HepG2 (cell line): ENCODE measurements around the gene TRIM37. TPM values are rescaled to one million over a fixed set of nuclear protein-coding genes. Genes with fewer than 3 reads are reported as not detected.
A peak's percentile ranks its signal among the peaks of the same experiment; 100 is the strongest.

Experiments used
- ATAC-seq: fragments of 200-7000 bp; cut with Tn5 transposase; 3 replicates; pipeline ENCODE4 v1.9.1; 2020; ENCODE audit warnings: mild to moderate bottlenecking, moderate library complexity
- Bru-seq: library from RNA; stranded (reverse); fragments of 400-500 nt; gene quantifications from one replicate; lab custom pipeline; 2021; lab: Mats Ljungman, UMichigan
- BruChase-seq, 2 experiments: library from RNA; stranded (reverse); fragments of 400-500 nt; gene quantifications; one replicate each; lab custom pipeline; 2021; lab: Mats Ljungman, UMichigan
- BruUV-seq: library from RNA; stranded (reverse); fragments of 400-500 nt; replicated peaks from 2 replicates; lab custom pipeline; 2021; lab: Mats Ljungman, UMichigan
- CTCF ChIA-PET: fragments of 300-600 bp; formaldehyde crosslinking; extraction: SDS; loops from one replicate; lab custom pipeline; 2021; ENCODE audit warnings: low total read pairs, inconsistent platforms, low intra/inter-chr PET ratio; lab: Yijun Ruan, JAX
- POLR2A ChIA-PET: fragments of 350-600 bp; sonication (Branson Sonifier 250); formaldehyde crosslinking; loops from one replicate; lab custom pipeline; 2020; ENCODE audit warnings: antibody characterized with exemption, inconsistent platforms; lab: Yijun Ruan, JAX
- DNase-seq: peaks from one replicate; pipeline ENCODE4 v3.0.0-alpha.2; 2015; ENCODE audit warnings: low spot score
- FAIRE-seq: peaks from 3 replicates; lab custom pipeline; 2011; peaks lifted over from hg19 to GRCh38; lab: Jason Lieb, UNC
- H2AFZ ChIP-seq: one replicate; pipeline ENCODE4 v1.6.1; 2011; ENCODE audit warnings: low read length, inconsistent platforms
- H3K27ac ChIP-seq: fragments of 300-600 bp; 3 replicates; pipeline ENCODE4 v1.8.0; 2011; ENCODE audit warnings: mixed run types, mild to moderate bottlenecking, mixed read lengths, low read length, inconsistent platforms; ENCODE audit not compliant: insufficient read depth; ENCODE audit errors: extremely low read length
- H3K27me3 ChIP-seq, 2 experiments: fragments of 200-600 bp in 1 of 2; 2 replicates in 1 of 2; 3 replicates in 1 of 2; pipeline versions ENCODE4 v1.6.0 to v1.8.0; 2011; ENCODE audit warnings: low read length in 2 of 2, mild to moderate bottlenecking in 2 of 2, moderate library complexity in 2 of 2, inconsistent platforms in 1 of 2; ENCODE audit not compliant: insufficient read depth in 2 of 2, control insufficient read depth in 1 of 2
- H3K36me3 ChIP-seq, 2 experiments: fragments of 200-600 bp in 1 of 2; replicated peaks in 1 of 2; 2 replicates in 1 of 2; 3 replicates in 1 of 2; pipeline versions ENCODE4 v1.5.1 to v1.8.0; 2011; ENCODE audit warnings: low read length in 2 of 2, inconsistent platforms in 1 of 2; ENCODE audit not compliant: insufficient read depth in 2 of 2, control insufficient read depth in 1 of 2
- H3K4me1 ChIP-seq: 2 replicates; pipeline ENCODE4 v1.5.1; 2012; ENCODE audit warnings: low read length, inconsistent platforms; ENCODE audit not compliant: insufficient read depth
- H3K4me2 ChIP-seq: 2 replicates; pipeline ENCODE4 v1.6.0; 2011; ENCODE audit warnings: low read depth, low read length, inconsistent platforms
- H3K4me3 ChIP-seq, 3 experiments: fragments of 200-600 bp in 1 of 3; sonication (generic), shearing (Covaris generic) in 1 of 3; replicated peaks in 1 of 3; 2 replicates each; pipeline ENCODE4 v1.5.1; 2011 to 2016; ENCODE audit warnings: low read length in 3 of 3, inconsistent platforms in 2 of 3, low read depth in 2 of 3, mild to moderate bottlenecking in 2 of 3, control low read depth in 1 of 3, mixed read lengths in 1 of 3; ENCODE audit not compliant: insufficient read depth in 1 of 3
- H3K79me2 ChIP-seq: one replicate; pipeline ENCODE4 v1.6.1; 2011; ENCODE audit warnings: low read length, inconsistent platforms; ENCODE audit not compliant: insufficient read depth
- H3K9ac ChIP-seq: 2 replicates; pipeline ENCODE4 v1.6.0; 2011; ENCODE audit warnings: mild to moderate bottlenecking, low read depth, low read length, inconsistent platforms; ENCODE audit not compliant: insufficient read depth
- H3K9me3 ChIP-seq: 2 replicates; pipeline ENCODE4 v1.5.1; 2012; ENCODE audit warnings: mild to moderate bottlenecking, low read length
- H4K20me1 ChIP-seq: 2 replicates; pipeline ENCODE4 v1.6.0; 2011; ENCODE audit warnings: inconsistent platforms, mild to moderate bottlenecking, low read length, moderate library complexity; ENCODE audit not compliant: insufficient read depth
- DR1 ChIP-seq: sonication (generic); formaldehyde crosslinking; IDR thresholded peaks from 2 replicates; pipeline ENCODE4 v1.8.0; 2021; ENCODE audit warnings: mild to moderate bottlenecking, missing genetic modification reagents, inconsistent platforms
- FOXP1 ChIP-seq, 2 experiments: fragments of 450-650 bp in 1 of 2; IDR thresholded peaks; 2 replicates each; pipeline ENCODE4 v1.6.1; 2017 to 2018; ENCODE audit warnings: antibody characterized with exemption in 1 of 2
- GABPA ChIP-seq, 2 experiments: IDR thresholded peaks; 2 replicates each; pipeline ENCODE4 v1.6.1; 2011 to 2016; ENCODE audit warnings: low read depth in 2 of 2, low read length in 1 of 2, missing biosample characterization in 1 of 2, missing genetic modification characterization in 1 of 2
- KDM5A ChIP-seq: fragments of 200-600 bp; sonication (generic); IDR thresholded peaks from 2 replicates; pipeline ENCODE4 v1.7.0; 2018; ENCODE audit warnings: antibody characterized with exemption, mild to moderate bottlenecking, low read length, borderline replicate concordance
- MNT ChIP-seq: fragments of 450-650 bp; IDR thresholded peaks from 2 replicates; pipeline ENCODE4 v1.6.1; 2016
- REL ChIP-seq: sonication (generic); formaldehyde crosslinking; conservative IDR thresholded peaks from 2 replicates; pipeline ENCODE4 v1.8.0; 2022; ENCODE audit warnings: mild to moderate bottlenecking, missing genetic modification reagents, moderate library complexity
- ZBTB21 ChIP-seq: sonication (generic); formaldehyde crosslinking; IDR thresholded peaks from 2 replicates; pipeline ENCODE4 v1.4.0; 2020; ENCODE audit warnings: missing genetic modification reagents
- ZNF101 ChIP-seq: sonication (generic); formaldehyde crosslinking; IDR thresholded peaks from 2 replicates; pipeline ENCODE4 v1.4.0; 2020; ENCODE audit warnings: mild to moderate bottlenecking, low read depth, missing genetic modification reagents, borderline replicate concordance
- ZNF260 ChIP-seq: sonication (generic); formaldehyde crosslinking; IDR thresholded peaks from 2 replicates; pipeline ENCODE4 v1.4.0; 2020; ENCODE audit warnings: missing genetic modification reagents, low read depth, mild to moderate bottlenecking, borderline replicate concordance
- ZNF44 ChIP-seq: sonication (generic); formaldehyde crosslinking; IDR thresholded peaks from 2 replicates; pipeline ENCODE4 v1.5.1; 2020; ENCODE audit warnings: mild to moderate bottlenecking, missing genetic modification reagents
- ZNF451 ChIP-seq: sonication (generic); formaldehyde crosslinking; IDR thresholded peaks from 2 replicates; pipeline ENCODE4 v1.5.0; 2020; ENCODE audit warnings: mild to moderate bottlenecking, missing genetic modification reagents
- ZNF558 ChIP-seq: sonication (generic); formaldehyde crosslinking; IDR thresholded peaks from 2 replicates; pipeline ENCODE4 v1.9.0; 2022; ENCODE audit warnings: mild to moderate bottlenecking, missing genetic modification reagents, borderline replicate concordance
- ZNF570 ChIP-seq: sonication (generic); formaldehyde crosslinking; IDR thresholded peaks from 2 replicates; pipeline ENCODE4 v1.4.0; 2020; ENCODE audit warnings: mild to moderate bottlenecking, missing genetic modification reagents, borderline replicate concordance
- ZNF841 ChIP-seq: sonication (generic); formaldehyde crosslinking; IDR thresholded peaks from 2 replicates; pipeline ENCODE4 v1.8.1; 2023; ENCODE audit warnings: missing genetic modification reagents, borderline replicate concordance
- WGBS: methylation state at CpG from one replicate; pipeline ENCODE4 v1.1.6; 2017; ENCODE audit warnings: low lambda C conversion rate; 5-methylcytosine and 5-hydroxymethylcytosine counted together
- in situ Hi-C: cut with HindIII; loops from 2 replicates; pipeline ENCODE4 v1.10.0; 2017; ENCODE audit warnings: low pct_unique_long_range_greater_than_20kb; ENCODE audit not compliant: extremely low pct_ligation_motif_present
- intact Hi-C: fragments of 100-400 bp; cut with micrococcal nuclease; formaldehyde crosslinking; loops from one replicate; pipeline ENCODE4 v1.10.0; 2022; ENCODE audit not compliant: unreplicated experiment
- long read RNA-seq, 2 experiments: library from RNA in 1 of 2; library from polyadenylated mRNA in 1 of 2; stranded (forward) in 1 of 2; unstranded in 1 of 2; transcript quantifications; one replicate each; pipeline ENCODE4 v2.0.0, GENCODE V29; 2019 to 2022
- polyA minus RNA-seq, 3 experiments: library from RNA; depleted of rRNA, polyadenylated mRNA; stranded (reverse); fragments of >200 nt; gene quantifications; 2 replicates each; pipeline ENCODE4 v1.2.3, GENCODE V29; 2011; ENCODE audit warnings: low replicate concordance in 1 of 3
- polyA plus RNA-seq, 8 experiments: library from polyadenylated mRNA; depleted of rRNA in 3 of 8; stranded (reverse) in 7 of 8; unstranded in 1 of 8; fragments of >200 nt; fragmentation: Illumina TruSeq in 4 of 8; extraction: Trizol in 4 of 8; gene quantifications; 2 replicates each; pipeline versions ENCODE4 v1.2.1 to v1.2.3, GENCODE V29; 2011 to 2016; ENCODE audit warnings: low read depth in 4 of 8, missing spikeins in 1 of 8, mixed read lengths in 1 of 8; ENCODE audit not compliant: insufficient read depth in 1 of 8
- total RNA-seq, 5 experiments: library from RNA; depleted of rRNA; stranded (reverse); fragments of >200 nt; fragmentation: Illumina TruSeq; extraction: Trizol; gene quantifications; 2 replicates each; pipeline ENCODE4 v1.2.3, GENCODE V29; 2016; ENCODE audit warnings: low read depth in 1 of 5

TRIM37 gene
- total RNA-seq (2016; rRNA removed; fragmentation: Illumina TruSeq; extraction: Trizol) (39.1 and 48.1 TPM in 2 replicates), polyA plus RNA-seq (2011; rRNA removed) (10.1 and 12.4 TPM in 2 replicates), polyA minus RNA-seq (2011; rRNA and poly(A)+ RNA removed; ENCODE audit: low replicate concordance) (42.6 and 98.7 TPM in 2 replicates), Bru-seq, nascent RNA (percentile 63 among the genes with signal in this experiment), BruChase-seq, experiment 1, labeled RNA remaining after a 6-hour chase (percentile 66 among the genes with signal in this experiment), BruChase-seq, experiment 2, labeled RNA remaining after a 2-hour chase (percentile 65 among the genes with signal in this experiment)
- total RNA-seq (2016; cell fraction: cytosol; rRNA removed; fragmentation: Illumina TruSeq; extraction: Trizol; ENCODE audit: low read depth) = 12.1 and 14.0 TPM in 2 replicates
- 39.2 and 51.8 TPM in 2 replicates for total RNA-seq (2016; cell fraction: insoluble cytoplasmic fraction; rRNA removed; fragmentation: Illumina TruSeq; extraction: Trizol)
- total RNA-seq (2016; cell fraction: membrane; rRNA removed; fragmentation: Illumina TruSeq; extraction: Trizol) = 27.1 and 27.4 TPM in 2 replicates
- total RNA-seq (2016; cell fraction: nucleus; rRNA removed; fragmentation: Illumina TruSeq; extraction: Trizol) = 30.4 and 38.6 TPM in 2 replicates
- 5.2 and 7.4 TPM in 2 replicates for polyA plus RNA-seq (2011; cell fraction: cytosol; rRNA removed)
- polyA plus RNA-seq (2011; cell fraction: nucleus; rRNA removed) = 7.8 and 8.1 TPM in 2 replicates
- 10.9 and 11.7 TPM in 2 replicates for polyA plus RNA-seq (2012)
- 3.1 and 3.7 TPM in 2 replicates for polyA plus RNA-seq (2016; cell fraction: cytosol; fragmentation: Illumina TruSeq; extraction: Trizol; ENCODE audit: low read depth)
- 32.9 and 34.8 TPM in 2 replicates for polyA plus RNA-seq (2016; cell fraction: insoluble cytoplasmic fraction; fragmentation: Illumina TruSeq; extraction: Trizol; ENCODE audit: low read depth)
- polyA plus RNA-seq (2016; cell fraction: membrane; fragmentation: Illumina TruSeq; extraction: Trizol; ENCODE audit: low read depth) = 10.8 and 11.4 TPM in 2 replicates
- polyA plus RNA-seq (2016; cell fraction: nucleus; fragmentation: Illumina TruSeq; extraction: Trizol; ENCODE audit: insufficient read depth, low read depth) = 30.6 and 31.5 TPM in 2 replicates
- 9.7 and 11.4 TPM in 2 replicates for polyA minus RNA-seq (2011; cell fraction: cytosol; rRNA and poly(A)+ RNA removed)
- 44.3 and 55.3 TPM in 2 replicates for polyA minus RNA-seq (2011; cell fraction: nucleus; rRNA and poly(A)+ RNA removed)
- long read RNA-seq, experiment 1, full-length matches to known transcripts = 6 of 17 reads
- long read RNA-seq, experiment 1, partial matches to known transcripts = 8 of 17 reads
- long read RNA-seq, experiment 1, other reads (novel, unspliced or antisense) = 3 of 17 reads
- long read RNA-seq, experiment 2, full-length matches to known transcripts = 2 of 29 reads
- long read RNA-seq, experiment 2, partial matches to known transcripts = 9 of 29 reads
- long read RNA-seq, experiment 2, other reads (novel, unspliced or antisense) = 18 of 29 reads

- in situ Hi-C loops = loop anchor here (5.0 kb wide), 1 partner anchor 41 kb away; no protein-coding TSS in a partner anchor
- ChIA-PET CTCF (interaction anchor here (0.6 kb wide), 1 partner anchor 396 kb away, joined by 3 read pairs; no protein-coding TSS in a partner anchor), POLR2A (interaction anchor here (0.6 to 1.3 kb wide), 12 partner anchors 11 to 588 kb away, joined by 3 to 21 read pairs (median 4); partner anchors contain the start of genes PRR11, RAD51C, SKA2 and SMG8)
- H3K36me3 ChIP-seq = peaks cover 0 to 4% of the 10 kb centered on the region in 2 experiments; a peak in 2 of 5 replicates
- H3K79me2 ChIP-seq = peaks cover 35% of the 10 kb centered on the region
- under 1% methylated on average over 63 of the region's 89 CpGs for WGBS
- peak within 1 kb of the TSS; percentile 90 to 96 (median 94) for H3K4me3 ChIP-seq
- FAIRE-seq (peak; percentile 95), ATAC-seq (peak; percentile 98), DNase-seq (peak; percentile 99)
- H3K27me3 ChIP-seq = no peaks in the 10 kb centered on the region; a peak in 1 of 5 replicates
- peak within 1 kb of the TSS; percentile 91 for H2AFZ ChIP-seq
- H3K4me1 ChIP-seq = peaks cover 36% of the 10 kb centered on the region
- H4K20me1 ChIP-seq = no peaks in the 10 kb centered on the region
- H3K9ac ChIP-seq = peak within 1 kb of the TSS; percentile 84
- intact Hi-C loops = loop anchor here (1.0 kb wide), 1 partner anchor 49 kb away; the partner anchor contains the start of genes PRR11 and SKA2
- peak within 1 kb of the TSS; percentile 84 for H3K27ac ChIP-seq
- no TSS peak for BruUV-seq
- no peaks in the 10 kb centered on the region for H3K9me3 ChIP-seq
- peak within 1 kb of the TSS; percentile 100 for H3K4me2 ChIP-seq
- TF ChIP-seq GABPA (IDR thresholded peaks at IDR 0.05; ENCODE audit: low read depth, low read length) = no peak
- peak; percentile 57 for TF ChIP-seq GABPA (CRISPR knock-in tag; IDR thresholded peaks at IDR 0.05; ENCODE audit: low read depth)
- no peak for TF ChIP-seq ZNF101 (CRISPR knock-in tag)
- TF ChIP-seq REL (CRISPR knock-in tag) = peak; percentile 95
- TF ChIP-seq ZNF451 (CRISPR knock-in tag) = peak; percentile 93
- no peak for TF ChIP-seq FOXP1 (IDR thresholded peaks at IDR 0.05)
- 0 out of 2 replicates have a peak, but pooled peaks have one; percentile 7 for TF ChIP-seq FOXP1 (CRISPR knock-in tag; IDR thresholded peaks at IDR 0.05)
- TF ChIP-seq ZNF260 (CRISPR knock-in tag) = no peak
- TF ChIP-seq KDM5A = peak; percentile 81; the same call in 1 of the 2 replicates
- TF ChIP-seq MNT = peak; percentile 91
- TF ChIP-seq ZBTB21 (CRISPR knock-in tag) = no peak
- no peak for TF ChIP-seq ZNF841
- TF ChIP-seq ZNF44 (CRISPR knock-in tag) = peak; percentile 95; the same call in 1 of the 2 replicates
- TF ChIP-seq ZNF558 = peak; percentile 61; the same call in 1 of the 2 replicates
- peak; percentile 92 for TF ChIP-seq DR1 (CRISPR knock-in tag)
- no peak for TF ChIP-seq ZNF570 (CRISPR knock-in tag)
These were observed at the start of gene TRIM37 for GRCh38 chr17:59106463-59107305. Gene TRIM37, minus strand, starts transcription at chr17:59106880. Its CDS starts 419 bp downstream, at chr17:59106461.
